ENCODE data around the gene PLPPR1.

- TF ChIP-seq CTCF (IDR thresholded peaks at IDR 0.05) (no peak), TAF1 (IDR thresholded peaks at IDR 0.05; ENCODE audit: borderline replicate concordance, low read depth, low read length) (no peak), EZH2phosphoT487 (IDR thresholded peaks at IDR 0.05; ENCODE audit: borderline replicate concordance, low read depth) (no peak), ELF1 (IDR thresholded peaks at IDR 0.05) (no peak), JUND (IDR thresholded peaks at IDR 0.05) (no peak), SIN3A (IDR thresholded peaks at IDR 0.05; ENCODE audit: borderline replicate concordance, low read depth, low read length) (no peak), EP300 (IDR thresholded peaks at IDR 0.05; ENCODE audit: borderline replicate concordance in 1 of 2, low read depth in 1 of 2, low read length in 1 of 2) (no peak), SMC3 (IDR thresholded peaks at IDR 0.05; ENCODE audit: low read depth, low read length) (no peak), TEAD4 (IDR thresholded peaks at IDR 0.05; ENCODE audit: borderline replicate concordance, insufficient read depth) (no peak), YY1 (IDR thresholded peaks at IDR 0.05; ENCODE audit: low read depth) (no peak), POLR2AphosphoS5 (IDR thresholded peaks at IDR 0.05; ENCODE audit: low read depth, low read length) (no peak), USF2 (IDR thresholded peaks at IDR 0.05; ENCODE audit: borderline replicate concordance, low read depth, low read length) (no peak), MXI1 (IDR thresholded peaks at IDR 0.05; ENCODE audit: low read depth, low read length) (no peak), MAX (IDR thresholded peaks at IDR 0.05; ENCODE audit: low read depth) (no peak)
Observed at GRCh38 chr9:101360647-101361046, 332.1 kb downstream of the PLPPR1 start.
